NCI-H526 (cell line): ENCODE measurements around the gene RNF150.
"Not testable (repeated sequence)": the region's sequence is repeated elsewhere in the genome, so short reads cannot be mapped to it uniquely, and the experiment has no call there.

Experiments used
- DNase-seq, 2 experiments: peaks; one replicate each; lab custom pipeline; 2025; lab: John Stamatoyannopoulos, UW

The RNF150 gene

DNA sequence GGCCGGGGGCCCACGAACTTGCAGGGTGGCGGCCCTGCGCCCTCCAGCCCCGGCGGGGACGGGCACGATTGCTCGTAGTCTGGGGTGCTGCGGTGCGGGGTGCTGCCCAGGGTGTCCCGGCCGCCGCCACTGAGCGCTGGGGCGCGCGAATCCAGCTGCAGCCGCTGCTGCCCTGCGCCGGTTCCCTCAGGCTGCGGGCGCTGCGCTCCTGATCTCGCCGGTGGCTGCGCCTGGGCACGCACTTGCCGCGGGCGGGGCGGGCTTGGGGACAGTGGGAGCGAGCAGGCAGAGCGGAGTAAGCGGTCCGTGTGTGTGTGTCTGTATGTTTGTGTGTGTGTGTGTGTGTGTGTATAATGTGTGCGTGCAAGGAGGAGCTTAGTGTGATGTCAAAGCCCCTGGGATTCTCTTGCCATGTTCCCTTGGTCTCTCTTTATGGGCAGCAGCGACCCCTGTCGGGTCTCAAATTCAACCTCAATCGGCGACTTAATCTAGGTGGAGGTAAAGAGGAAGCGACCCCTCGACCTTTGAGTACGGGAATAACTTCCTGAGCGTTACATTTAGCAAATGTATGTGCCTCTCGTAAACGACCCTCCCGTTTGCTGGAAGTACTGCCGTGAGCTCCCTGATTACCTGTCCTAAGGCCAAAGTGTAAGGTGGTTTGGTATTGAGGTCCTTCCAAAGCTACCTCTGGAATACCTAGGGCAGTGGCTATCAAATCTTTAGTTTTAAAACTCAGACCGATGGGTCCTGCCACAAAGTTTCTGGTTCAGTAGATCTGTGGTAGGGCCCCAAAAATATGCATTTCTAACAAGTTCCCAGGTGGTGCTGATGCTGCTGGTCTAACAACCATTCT, at the start of gene RNF150:
Gene RNF150 (minus strand): TSS at position 324 of the 853 bp plus-strand sequence.
- peak; percentile 92 to 95 for DNase-seq

DNA sequence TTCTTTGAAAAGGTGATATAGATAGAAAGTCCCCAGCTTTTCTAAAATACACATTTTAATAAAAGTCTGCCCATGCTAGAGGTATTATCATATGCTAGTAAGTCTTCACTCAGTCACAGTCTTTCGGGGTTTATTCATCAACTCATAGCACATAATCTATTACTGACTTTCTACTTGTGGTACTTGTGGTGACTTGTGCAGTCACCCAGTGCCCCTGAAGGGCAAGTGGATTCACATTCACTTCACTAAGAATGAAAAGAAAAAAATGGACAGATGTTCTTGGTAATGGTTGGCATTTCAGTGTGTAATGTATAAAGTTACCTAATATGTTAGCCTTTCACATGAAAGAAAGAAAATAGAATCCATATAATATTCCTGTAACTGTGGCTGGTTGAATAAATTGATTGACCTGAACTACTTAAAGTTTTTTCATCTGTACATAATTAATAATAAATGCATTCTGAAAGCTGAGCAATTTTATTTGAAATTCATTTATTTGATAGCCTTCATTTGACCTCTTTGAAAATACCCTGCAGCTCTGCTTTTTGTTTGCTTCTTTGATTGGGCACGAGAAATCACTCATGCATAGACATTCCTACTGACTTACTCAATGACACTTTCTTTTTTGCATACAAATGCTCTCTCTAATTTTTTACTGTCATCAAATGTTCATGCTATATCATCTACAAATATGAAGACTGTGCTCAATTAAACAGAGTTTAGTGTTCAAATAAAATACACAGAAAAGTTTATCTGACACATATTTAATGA, 47.9 kb upstream of the RNF150 start:
- DNase-seq = no peak

DNA sequence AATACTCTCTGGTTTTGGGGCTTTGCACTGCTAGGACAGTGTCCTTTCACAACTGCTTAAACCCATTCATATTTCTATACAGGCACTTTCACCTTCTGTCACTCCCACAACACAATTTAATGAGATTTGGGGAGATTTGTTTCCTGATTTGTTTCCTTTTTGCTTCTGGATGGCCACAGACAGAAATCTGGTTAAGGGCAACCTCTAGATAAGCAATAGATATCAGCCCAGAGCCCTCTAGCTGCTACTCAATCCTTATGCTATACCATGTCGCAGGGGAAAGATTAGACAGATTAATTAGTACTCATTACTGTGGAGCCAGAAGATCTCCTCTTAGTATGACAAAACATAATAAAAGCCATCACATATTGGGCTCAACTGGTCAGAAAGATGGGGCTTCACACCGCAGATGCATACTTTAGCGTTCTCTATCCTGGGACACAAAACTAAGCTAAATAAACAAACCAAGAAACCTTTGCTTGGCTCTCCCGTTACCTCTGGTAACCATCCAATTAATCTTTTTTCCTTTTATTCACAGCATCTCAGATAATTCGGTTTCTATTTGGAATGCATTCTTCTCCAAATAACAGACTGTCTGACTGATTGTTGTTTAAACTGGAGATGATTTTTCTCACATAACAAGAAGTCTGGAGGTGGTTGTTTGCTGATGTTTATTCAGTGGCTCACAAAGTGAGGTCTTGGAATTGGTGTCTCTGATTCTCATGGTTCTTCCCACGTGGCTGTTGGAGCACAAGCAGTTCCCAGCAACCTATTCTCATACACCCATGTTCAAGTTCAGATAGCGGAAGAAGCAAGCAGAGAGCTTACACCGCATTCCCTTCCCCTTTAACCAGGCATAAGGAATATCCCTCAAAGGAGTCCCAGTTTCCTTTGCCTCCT, 46.5 kb upstream of the RNF150 start:
- DNase-seq = no peak

DNA sequence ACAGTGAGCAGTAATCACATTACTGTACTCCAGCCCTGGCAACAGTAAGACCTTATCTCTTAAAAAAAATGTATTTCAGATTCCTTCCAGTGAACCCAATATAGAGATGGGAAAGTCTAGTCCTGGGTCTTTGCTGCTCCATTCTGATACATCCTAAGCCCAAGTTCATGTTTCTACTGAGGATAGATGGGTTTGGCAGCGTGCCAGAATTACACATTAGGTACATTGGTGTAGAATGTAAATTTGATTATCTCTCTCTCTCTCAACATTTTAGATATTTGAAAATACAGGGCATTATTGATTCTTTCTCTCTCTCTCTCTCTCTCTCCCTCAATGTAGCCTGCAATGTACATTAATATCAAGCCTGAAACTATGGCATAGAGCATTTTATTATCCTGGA, 43.9 kb upstream of the RNF150 start:
- no peak for DNase-seq

DNA sequence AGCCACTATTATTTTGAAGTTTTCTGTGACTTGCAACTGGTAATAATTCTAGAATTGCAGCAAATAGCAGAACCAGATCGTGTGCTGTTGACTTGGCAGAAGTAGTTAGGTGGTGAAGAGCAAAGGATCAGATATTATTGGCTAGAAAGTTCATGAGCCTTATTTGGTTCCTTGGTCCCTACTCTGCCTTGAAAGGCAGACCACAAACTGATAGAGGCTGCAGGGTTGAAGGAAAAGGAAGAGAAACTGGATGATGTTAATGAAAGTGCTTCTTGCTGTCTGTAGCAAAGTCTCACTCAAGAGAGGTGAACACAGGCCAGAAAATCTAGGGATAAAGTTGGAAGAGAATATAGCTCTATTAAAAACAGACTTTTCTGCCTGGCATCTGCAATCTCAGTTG, 41.2 kb upstream of the RNF150 start:
- no peak for DNase-seq

DNA sequence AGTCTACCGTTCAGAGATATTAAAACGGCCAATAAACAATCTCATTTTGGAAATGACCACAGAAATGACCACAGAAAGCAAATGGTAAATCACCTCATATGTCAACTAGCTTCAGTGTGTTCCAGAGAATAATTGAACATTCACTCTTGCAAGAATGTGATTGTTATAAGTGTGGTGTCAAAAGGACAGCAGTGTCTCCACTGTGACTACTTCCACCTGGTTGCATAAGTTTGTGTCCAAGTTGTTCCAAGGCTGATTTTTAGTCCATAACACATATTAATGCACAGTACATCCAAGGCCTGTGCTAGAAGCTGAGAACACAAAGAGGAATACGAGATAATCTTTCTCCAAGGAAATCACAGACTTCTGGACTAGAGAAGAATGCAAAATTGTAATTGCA, 37.4 kb upstream of the RNF150 start:
- DNase-seq = no peak

DNA sequence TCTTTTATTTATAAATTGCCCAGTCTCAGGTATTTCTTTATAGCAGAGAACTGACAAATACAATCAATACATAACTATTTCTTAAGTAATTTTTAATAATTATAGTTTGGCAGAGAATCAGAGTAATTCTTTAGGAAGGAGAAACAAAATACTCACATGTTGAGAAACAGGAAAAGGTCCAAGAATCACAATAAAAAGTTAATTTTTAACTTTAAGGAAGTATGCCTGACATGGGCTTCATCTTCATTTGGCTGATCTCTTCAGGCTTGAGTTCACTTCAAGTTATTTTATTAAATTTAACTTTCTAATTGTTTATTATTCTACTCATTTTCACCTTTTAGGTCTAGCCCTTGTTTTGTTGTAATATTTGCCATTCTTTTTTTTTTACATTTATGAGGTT, 36.1 kb upstream of the RNF150 start:
- DNase-seq = no peak

DNA sequence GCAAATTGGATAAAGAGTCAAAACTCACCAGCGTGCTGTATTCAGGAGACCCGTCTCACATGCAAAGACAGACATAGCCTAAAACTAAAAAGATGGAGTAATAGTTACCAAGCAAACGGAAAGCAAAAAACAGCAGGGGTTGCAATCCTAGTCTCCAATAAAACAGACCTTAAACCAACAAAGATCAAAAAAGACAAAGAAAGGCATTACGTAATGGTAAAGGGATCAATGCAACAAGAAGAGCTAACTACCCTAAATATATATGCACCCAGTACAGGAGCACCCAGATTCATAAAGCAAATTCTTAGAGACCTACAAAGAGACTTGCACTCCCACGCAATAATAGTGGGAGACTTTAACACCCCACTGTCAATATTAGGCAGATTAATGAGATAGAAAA, 31.7 kb upstream of the RNF150 start:
- DNase-seq = not testable (repeated sequence)

DNA sequence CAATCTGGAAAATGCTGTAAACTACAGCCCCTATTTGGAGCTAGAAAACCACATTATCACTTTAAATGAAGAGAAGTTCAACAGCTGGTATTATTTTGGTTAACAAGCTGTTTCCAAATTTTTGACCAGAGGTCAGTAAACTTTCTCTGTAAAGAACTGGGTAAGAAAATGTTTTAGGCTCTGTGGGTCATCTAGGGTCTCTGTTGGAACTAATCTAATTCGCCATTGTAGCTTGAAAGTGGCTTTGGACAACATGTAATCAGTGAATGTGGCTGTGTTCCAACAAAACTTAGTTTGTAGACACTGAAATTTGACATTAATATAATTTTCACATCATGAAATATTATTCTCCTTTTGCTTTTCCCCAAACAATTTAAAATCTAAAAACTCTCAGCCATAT, 25.8 kb upstream of the RNF150 start:
- no peak for DNase-seq

DNA sequence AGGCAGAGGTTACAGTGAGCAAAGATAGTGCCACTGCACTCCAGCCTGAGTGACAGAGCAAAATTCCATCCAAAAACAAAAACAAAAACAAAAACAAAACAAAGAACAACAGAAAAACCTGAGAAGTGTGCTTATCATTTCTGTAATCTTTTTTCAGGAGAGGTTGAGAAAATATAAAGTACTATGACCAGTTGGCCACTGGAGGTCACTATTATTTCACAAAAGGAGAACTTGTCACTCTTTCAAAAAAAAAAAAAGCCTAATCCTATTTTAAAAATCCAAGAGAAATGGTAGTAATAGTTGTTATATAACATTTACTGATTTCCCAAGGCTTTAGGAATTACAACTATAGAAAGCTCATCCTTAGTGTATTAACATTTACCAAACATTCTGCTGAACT, 24.9 kb upstream of the RNF150 start:
- DNase-seq = peak in 1 of 2 experiments; percentile 56

DNA sequence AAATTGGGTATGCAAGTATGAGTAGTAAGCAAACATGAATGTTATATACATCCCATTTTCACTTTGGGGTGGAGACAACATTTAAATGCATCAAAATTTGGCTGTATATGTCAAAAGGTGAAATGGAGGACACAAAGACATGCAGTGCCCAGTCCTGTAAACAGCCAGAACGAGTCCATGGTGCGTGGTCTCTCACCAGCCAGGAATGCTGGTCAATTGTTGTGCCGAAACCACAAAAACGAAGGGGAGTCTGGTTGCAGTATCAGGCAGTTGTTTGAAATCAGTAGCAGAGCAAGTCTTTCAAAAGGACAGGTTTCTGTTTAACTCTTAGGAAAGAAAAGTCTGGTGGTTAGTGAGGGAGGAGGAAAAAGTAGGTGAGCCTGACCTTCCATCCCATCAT, 22.3 kb upstream of the RNF150 start:
- no peak for DNase-seq

DNA sequence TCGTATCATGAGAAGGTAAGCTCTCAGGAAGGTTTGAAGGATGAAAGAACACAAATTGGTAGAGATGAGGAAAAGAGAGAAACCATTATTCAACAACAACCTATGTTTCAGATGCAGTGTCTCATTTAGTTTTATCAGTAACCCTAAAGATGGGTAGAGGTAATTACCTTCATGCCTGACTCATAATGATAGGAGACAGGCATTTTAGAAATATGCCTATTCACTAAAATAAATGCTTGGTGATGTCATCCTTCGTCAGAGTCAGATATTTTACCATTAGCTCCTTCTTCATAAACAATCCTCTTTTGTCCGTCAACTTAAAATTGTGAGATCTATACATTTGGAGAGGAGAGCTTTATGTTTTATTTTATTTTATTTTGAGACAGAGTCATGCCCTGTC, 21.5 kb upstream of the RNF150 start:
- DNase-seq = no peak

DNA sequence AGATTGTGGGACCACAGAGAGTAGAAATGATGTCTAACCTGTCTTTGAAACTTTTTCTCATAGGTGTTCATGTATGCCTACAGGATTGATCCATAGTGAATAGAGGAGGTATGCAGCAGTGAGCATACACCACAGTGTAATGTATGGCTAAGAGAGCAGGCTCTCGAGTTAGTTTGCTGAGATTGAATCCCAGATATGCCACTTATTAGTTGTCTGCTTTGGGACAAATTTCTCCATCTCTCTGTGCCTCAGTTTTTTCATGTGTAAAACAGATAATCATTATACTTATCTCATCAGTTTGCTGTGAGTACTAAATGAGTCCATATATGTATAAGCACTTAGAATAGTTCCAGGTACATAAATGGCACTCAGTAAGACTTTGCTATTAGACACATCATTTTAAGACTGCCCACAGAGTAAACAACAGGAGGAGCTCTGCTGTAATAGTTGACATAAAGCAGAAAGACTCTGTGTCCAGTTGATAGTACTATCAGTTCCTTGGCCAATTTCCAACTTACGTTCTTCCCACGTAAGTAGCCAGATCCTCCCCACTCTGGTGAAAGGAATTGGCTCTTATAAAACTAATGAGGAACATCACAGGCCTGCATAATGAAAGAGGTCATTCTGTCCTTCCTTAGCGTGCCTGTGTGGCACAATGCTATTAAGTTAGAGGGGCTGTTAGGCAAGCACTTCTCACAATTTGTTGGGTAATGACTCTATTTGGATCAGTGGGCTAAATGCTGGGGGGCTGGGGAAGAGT, 20.7 kb upstream of the RNF150 start:
- no peak for DNase-seq

DNA sequence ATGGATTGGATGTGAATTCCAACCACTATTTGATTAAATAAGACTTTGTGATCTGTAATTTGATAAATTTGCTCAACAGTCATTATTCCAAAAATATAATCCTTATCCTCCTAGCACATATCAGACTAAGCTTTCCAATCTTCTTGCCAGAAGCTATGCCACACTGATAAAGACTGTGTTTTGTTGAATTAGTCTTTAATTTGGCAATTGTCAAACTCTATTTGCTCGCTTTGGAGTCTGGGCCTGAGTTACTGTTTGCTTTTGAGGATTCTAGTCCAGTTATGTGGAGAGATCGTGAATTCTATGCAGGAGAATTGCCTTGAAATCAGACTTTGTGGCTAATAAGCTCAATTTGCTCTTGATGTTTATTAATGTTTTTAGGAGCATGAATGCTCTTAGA, 10.9 kb upstream of the RNF150 start:
- no peak for DNase-seq

DNA sequence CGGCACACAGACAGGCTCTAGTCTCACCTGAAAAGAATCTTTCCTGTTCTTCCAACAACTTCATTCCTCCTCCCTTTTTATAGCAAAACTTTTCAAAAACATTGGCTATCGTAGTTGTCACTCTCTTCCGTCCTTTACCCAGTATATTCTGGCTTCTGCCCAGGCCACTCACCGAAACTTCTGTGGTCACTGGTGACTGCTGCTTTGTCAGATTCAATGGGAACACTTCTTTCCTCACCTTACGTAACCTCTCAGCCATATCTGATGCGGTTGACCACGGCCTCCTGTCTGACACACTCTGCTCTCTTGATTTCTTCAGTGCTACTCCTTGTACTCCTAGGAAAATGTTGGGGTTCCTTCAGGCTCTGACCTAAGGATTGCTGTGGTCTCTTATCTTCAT, 9.2 kb upstream of the RNF150 start:
- no peak for DNase-seq

DNA sequence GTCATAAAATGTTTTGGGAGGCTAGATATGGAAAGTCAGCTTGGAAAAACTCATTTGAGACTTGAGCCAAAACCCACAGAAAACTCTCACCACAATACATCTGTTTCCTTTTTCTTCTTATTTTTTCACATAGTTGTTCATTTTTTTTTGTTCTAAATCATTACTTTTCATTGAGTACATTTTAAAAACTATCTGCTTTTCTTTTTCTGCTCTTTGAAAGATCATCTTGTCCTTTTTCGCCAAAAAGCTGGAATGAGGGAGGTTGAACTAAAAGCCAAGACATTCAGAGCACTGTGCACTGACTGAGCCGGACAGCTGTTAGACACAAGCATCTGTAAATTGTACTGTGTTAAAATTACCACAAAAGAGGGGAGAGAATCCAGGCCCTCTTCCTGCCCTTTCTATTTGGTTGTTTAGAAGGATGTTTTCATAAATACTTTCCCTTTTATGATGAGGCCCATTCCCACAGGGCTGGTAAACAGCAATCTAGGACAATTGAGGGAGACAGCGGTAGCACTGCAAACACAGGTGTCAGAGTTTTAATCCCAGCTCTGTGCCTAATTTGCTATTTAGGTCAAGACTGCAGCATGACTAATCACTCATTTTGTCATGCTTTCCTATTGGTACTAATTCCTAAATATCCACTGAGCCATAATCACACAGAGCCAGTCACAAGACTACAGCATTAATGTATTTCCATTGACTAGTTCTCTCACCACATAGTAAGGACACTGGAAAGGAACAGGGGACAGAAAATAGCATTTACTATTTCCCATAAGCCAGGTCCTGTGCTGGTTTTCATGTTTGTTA, 7.3 kb upstream of the RNF150 start:
- no peak for DNase-seq

DNA sequence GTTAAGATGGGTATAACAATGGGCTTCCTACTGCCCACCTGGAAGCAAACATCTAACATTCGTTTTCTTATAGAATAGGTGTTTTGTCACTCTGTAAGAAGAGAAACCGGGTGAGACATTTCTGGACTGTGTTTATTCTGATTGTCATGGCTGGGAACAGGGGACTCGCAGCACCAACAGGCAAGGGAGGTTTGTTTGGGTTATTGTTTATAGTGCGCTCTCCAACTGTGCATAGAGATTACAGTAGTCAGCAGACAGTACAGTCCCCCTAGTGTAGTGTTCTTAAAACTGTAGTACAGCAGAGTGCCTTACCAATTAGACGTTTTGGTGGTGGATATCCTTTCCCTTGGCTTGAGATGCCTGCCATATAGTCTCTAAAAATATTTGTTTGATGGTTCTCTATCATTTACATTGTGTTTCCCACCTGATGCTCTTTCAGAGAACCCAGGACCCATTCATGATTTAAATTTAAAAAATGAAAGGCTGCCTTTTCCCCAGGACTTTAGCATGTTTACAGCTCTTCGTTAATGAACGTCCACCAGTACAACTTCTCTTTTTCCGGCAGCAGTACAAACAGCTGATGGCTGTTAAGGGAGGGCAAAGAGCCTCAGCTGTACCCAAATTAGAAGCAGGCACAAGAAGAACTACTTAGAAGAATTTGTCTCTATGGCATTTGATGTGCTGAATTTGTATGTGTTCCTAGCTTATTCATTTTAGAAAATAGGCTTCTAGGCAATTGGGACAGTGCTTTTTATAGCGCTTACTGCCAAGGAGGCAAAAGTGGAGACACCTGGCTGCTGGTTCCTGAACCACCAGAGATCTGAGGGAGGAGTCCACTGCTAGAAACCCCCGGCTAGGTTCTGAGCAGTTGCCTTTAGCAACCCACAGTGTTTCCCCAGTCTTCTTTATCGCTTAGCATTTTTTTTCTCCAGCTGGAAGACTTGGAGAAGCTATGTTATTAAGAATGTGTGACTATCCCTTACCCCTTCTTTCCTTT, 1.0 kb upstream of the RNF150 start:
- peak; percentile 59 to 71 for DNase-seq

DNA sequence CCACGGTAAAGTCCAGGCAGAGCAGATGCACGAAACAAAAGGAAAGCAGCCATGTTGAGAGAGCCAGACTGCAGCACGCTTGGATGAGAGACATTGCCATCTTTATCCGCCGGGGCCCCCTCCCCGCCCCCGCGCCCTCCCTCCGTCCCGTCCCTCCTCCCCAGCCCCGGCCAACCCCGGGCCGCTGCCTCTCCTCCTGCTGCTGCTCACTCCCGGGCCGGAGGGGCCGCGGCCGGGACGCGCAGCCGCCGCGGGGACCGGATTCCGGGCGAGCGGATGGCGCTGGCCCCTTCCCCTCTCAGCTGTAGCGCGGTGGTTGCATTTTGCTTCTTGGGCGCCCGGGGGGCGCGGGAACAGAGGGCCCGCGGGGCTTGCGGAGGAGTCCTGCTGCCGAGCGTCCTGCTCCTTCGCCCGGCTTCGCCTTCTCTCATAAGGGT, 542 bp downstream of the RNF150 start:
- peak; percentile 12 to 79 for DNase-seq

DNA sequence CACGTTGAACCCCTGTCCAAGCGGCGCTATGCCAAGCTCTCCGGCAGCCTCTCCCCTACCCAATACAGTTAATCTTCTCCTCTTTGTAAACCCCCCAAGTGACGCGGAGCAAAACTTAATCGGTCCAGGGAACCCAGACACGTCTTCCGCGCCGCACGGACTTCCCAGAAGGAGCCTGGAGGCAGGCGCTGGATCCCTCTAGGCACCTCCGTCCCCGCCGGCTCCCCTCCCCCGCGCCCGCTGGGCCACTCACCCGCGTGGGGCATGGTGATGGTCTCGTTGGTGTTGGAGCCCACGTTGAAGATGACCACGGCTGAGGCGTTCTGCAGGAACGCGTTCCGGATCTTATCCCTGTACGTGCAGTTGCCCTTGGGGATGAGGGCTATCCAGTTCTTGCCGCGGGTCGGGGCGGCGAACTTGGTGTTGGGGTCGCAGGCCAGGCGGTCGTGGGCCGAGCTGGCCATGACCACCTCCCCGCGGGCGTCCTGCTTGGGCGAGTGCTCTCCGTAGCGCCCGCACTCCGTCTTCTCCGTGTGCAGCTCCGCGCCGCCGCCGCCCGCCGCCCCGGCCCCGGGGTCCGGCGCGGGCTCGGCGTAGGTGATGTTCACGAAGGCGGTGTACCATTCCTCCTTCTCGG, 1.1 kb downstream of the RNF150 start:
- peak in 1 of 2 experiments; percentile 79 for DNase-seq
